GM23338 (cell line): ENCODE results near the gene TRIM59. TPM values are rescaled to one million over a fixed set of nuclear protein-coding genes. Genes with fewer than 3 reads are reported as not detected.

Experiments used
- ATAC-seq: fragments of 200-7000 bp; cut with Tn5 transposase; 3 replicates; pipeline ENCODE4 v1.9.1; 2020
- DNase-seq: peaks from one replicate; pipeline ENCODE4 v3.0.0-alpha.2; 2015; ENCODE audit warnings: low spot score
- H2AFZ ChIP-seq: fragments of 200-600 bp; sonication (generic); 2 replicates; pipeline ENCODE4 v1.8.0; 2016; ENCODE audit warnings: antibody characterized with exemption, mild to moderate bottlenecking, moderate library complexity
- H3F3A ChIP-seq: fragments of 200-600 bp; sonication (generic); replicated peaks from 2 replicates; pipeline ENCODE4 v1.8.0; 2017; ENCODE audit warnings: antibody characterized with exemption, mixed run types, low read depth
- H3K27ac ChIP-seq: fragments of 200-600 bp; sonication (generic); 2 replicates; pipeline ENCODE4 v1.6.1; 2016; ENCODE audit warnings: low read depth
- H3K27me3 ChIP-seq: fragments of 200-600 bp; sonication (generic); 2 replicates; pipeline ENCODE4 v1.8.0; 2016; ENCODE audit warnings: mild to moderate bottlenecking, mixed run types, moderate library complexity; ENCODE audit not compliant: insufficient read depth
- H3K36me3 ChIP-seq: fragments of 200-600 bp; sonication (generic); 2 replicates; pipeline ENCODE4 v1.8.0; 2016; ENCODE audit warnings: mild to moderate bottlenecking; ENCODE audit not compliant: insufficient read depth
- H3K4me1 ChIP-seq: fragments of 200-600 bp; sonication (generic); 2 replicates; pipeline ENCODE4 v1.8.0; 2016; ENCODE audit warnings: mild to moderate bottlenecking, moderate library complexity; ENCODE audit not compliant: insufficient read depth
- H3K4me2 ChIP-seq: fragments of 200-600 bp; sonication (generic); 2 replicates; pipeline ENCODE4 v1.7.1; 2017; ENCODE audit warnings: mixed run types
- H3K4me3 ChIP-seq: fragments of 200-600 bp; sonication (generic); 2 replicates; pipeline ENCODE4 v1.6.1; 2016; ENCODE audit warnings: mixed run types
- H3K79me2 ChIP-seq: fragments of 200-600 bp; sonication (generic); replicated peaks from 2 replicates; pipeline ENCODE4 v1.8.0; 2017; ENCODE audit warnings: mild to moderate bottlenecking; ENCODE audit not compliant: insufficient read depth
- H3K9me2 ChIP-seq: fragments of 200-600 bp; sonication (generic); 2 replicates; pipeline ENCODE4 v1.8.0; 2017; ENCODE audit not compliant: insufficient read depth
- H4K20me1 ChIP-seq: fragments of 200-600 bp; sonication (generic); replicated peaks from 2 replicates; pipeline ENCODE4 v1.8.0; 2017; ENCODE audit warnings: mild to moderate bottlenecking; ENCODE audit not compliant: insufficient read depth
- H3K27ac Mint-ChIP-seq: 2 replicates; pipeline ENCODE4 v1.8.0; 2020; ENCODE audit warnings: inconsistent platforms, mild to moderate bottlenecking, moderate library complexity, mixed read lengths
- H3K27me3 Mint-ChIP-seq: 3 replicates; pipeline ENCODE4 v1.8.0; 2022; ENCODE audit warnings: low read depth, mild to moderate bottlenecking, moderate library complexity, mixed read lengths, inconsistent platforms; ENCODE audit not compliant: insufficient read depth, poor library complexity
- H3K36me3 Mint-ChIP-seq: 3 replicates; pipeline ENCODE4 v1.8.0; 2021; ENCODE audit warnings: low read depth, mild to moderate bottlenecking, inconsistent platforms, moderate library complexity, mixed read lengths
- H3K4me1 Mint-ChIP-seq: 3 replicates; pipeline ENCODE4 v1.8.0; 2020; ENCODE audit warnings: mild to moderate bottlenecking, inconsistent platforms, mixed read lengths
- H3K4me3 Mint-ChIP-seq: 3 replicates; pipeline ENCODE4 v1.8.0; 2021; ENCODE audit warnings: moderate library complexity, mild to moderate bottlenecking, inconsistent platforms, mixed read lengths
- H3K9me3 Mint-ChIP-seq: 3 replicates; pipeline ENCODE4 v1.8.0; 2020; ENCODE audit warnings: moderate library complexity, mild to moderate bottlenecking, inconsistent platforms, mixed read lengths
- JUNB ChIP-seq: IDR thresholded peaks from one replicate; pipeline ENCODE4 v1.6.1; 2016; ENCODE audit warnings: antibody characterized with exemption; ENCODE audit not compliant: unreplicated experiment
- NANOG ChIP-seq: IDR thresholded peaks from 2 replicates; pipeline ENCODE4 v1.6.1; 2016; ENCODE audit warnings: antibody characterized with exemption, borderline replicate concordance
- POLR2AphosphoS5 ChIP-seq: IDR thresholded peaks from 2 replicates; pipeline ENCODE4 v1.6.1; 2016; ENCODE audit warnings: antibody characterized with exemption, low read depth
- STAT1 ChIP-seq: IDR thresholded peaks from one replicate; pipeline ENCODE4 v1.6.1; 2016; ENCODE audit warnings: antibody characterized with exemption; ENCODE audit not compliant: unreplicated experiment
- ZNF114 ChIP-seq: fragments of 250-450 bp; sonication (Bioruptor Pico); IDR thresholded peaks from 2 replicates; pipeline ENCODE4 v1.5.0; 2020; ENCODE audit warnings: mild to moderate bottlenecking, moderate library complexity
- ZNF331 ChIP-seq: fragments of 250-450 bp; sonication (Bioruptor Pico); IDR thresholded peaks from 2 replicates; pipeline ENCODE4 v1.5.0; 2020; ENCODE audit warnings: low read depth, mild to moderate bottlenecking, moderate library complexity
- polyA plus RNA-seq: library from polyadenylated mRNA; unstranded; fragments of >200 nt; fragmentation: Nextera tagmentation; extraction: Ambion mirVana; gene quantifications from 2 replicates; pipeline ENCODE4 v1.2.1, GENCODE V29; 2016
- total RNA-seq: library from RNA; depleted of rRNA; stranded (reverse); fragments of >200 nt; shearing (Covaris generic); gene quantifications from 2 replicates; pipeline ENCODE4 v1.2.3, GENCODE V29; 2014
- TF ChIP-seq, protein P1 (sequence below), 2 experiments: fragments of 200-600 bp in 1 of 2; sonication (generic) in 1 of 2; conservative IDR thresholded peaks; 2 replicates each; pipeline versions ENCODE4 v1.5.1 to v1.6.1; 2016 to 2017; ENCODE audit warnings: antibody characterized with exemption in 2 of 2, low read depth in 2 of 2, mild to moderate bottlenecking in 2 of 2, moderate library complexity in 1 of 2
- TF ChIP-seq, protein P2 (sequence below): IDR thresholded peaks from one replicate; pipeline ENCODE4 v1.6.1; 2018; ENCODE audit warnings: antibody characterized with exemption; ENCODE audit not compliant: unreplicated experiment

TRIM59 gene
- total and polyA plus RNA-seq, 2 experiments from 2014 or later: 46.2 to 98.6 TPM

DNA sequence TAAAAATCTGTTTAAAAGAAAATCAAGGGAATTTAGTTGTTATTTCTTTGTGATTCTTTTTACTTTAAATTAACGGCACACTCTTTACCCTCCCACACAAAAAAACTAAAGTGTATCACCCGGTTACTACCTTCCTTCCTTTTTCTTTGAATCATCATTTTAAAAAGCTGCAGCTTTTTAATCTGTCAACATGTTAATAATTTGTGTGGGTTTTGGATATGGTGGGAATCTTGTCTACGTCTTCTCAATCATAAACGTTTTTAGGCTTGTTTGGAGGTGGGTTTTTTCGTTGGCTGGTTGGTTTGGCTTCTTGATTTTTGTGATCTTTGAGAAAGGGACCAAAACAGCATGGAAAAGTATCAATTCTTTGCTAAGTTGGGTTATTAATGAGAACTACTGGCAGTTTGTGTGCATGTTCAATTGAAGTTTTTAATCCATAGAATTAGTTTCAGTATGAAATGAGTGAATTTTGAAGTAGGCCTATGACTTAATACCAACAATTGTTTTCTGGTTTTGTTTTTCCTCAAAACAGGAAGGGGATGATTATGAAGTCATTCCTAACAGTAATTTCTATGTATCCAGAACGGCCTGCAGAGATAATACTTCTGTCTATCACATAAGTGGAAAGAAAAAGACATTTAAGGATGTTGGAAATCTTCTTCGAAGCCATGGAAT, 45.7 kb downstream of the TRIM59 start:
- ATAC-seq: no peak
- Histone ChIP-seq H3K27me3 (no peaks in the 10 kb centered on the region), H3F3A (no peaks in the 10 kb centered on the region), H3K4me1 (peaks cover 14% of the 10 kb centered on the region; the same call in 1 of the 2 replicates), H3K9me2 (no peaks in the 10 kb centered on the region), H2AFZ (no peak overlapping the region), H3K4me2 (0 out of 2 replicates have a peak overlapping the region, but pooled peaks have one; percentile 81), H3K79me2 (peaks cover 85% of the 10 kb centered on the region), H3K4me3 (no peak overlapping the region), H4K20me1 (peaks cover 38% of the 10 kb centered on the region), H3K27ac (no peak overlapping the region; the same call in 1 of the 2 replicates), H3K36me3 (peaks cover 15% of the 10 kb centered on the region; the same call in 1 of the 2 replicates)
- no peak for DNase-seq
- H3K4me3 Mint-ChIP-seq: peak overlapping the region; percentile 50
- peak overlapping the region; percentile 82; the same call in 1 of the 2 replicates for H3K27ac Mint-ChIP-seq
- TF ChIP-seq, protein P1, sequence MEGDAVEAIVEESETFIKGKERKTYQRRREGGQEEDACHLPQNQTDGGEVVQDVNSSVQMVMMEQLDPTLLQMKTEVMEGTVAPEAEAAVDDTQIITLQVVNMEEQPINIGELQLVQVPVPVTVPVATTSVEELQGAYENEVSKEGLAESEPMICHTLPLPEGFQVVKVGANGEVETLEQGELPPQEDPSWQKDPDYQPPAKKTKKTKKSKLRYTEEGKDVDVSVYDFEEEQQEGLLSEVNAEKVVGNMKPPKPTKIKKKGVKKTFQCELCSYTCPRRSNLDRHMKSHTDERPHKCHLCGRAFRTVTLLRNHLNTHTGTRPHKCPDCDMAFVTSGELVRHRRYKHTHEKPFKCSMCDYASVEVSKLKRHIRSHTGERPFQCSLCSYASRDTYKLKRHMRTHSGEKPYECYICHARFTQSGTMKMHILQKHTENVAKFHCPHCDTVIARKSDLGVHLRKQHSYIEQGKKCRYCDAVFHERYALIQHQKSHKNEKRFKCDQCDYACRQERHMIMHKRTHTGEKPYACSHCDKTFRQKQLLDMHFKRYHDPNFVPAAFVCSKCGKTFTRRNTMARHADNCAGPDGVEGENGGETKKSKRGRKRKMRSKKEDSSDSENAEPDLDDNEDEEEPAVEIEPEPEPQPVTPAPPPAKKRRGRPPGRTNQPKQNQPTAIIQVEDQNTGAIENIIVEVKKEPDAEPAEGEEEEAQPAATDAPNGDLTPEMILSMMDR (conservative IDR thresholded peaks at IDR 0.05; ENCODE audit: low read depth in 2 of 2): no peak
- TF ChIP-seq JUNB: no peak
- H3K4me1 Mint-ChIP-seq: peaks cover 25% of the 10 kb centered on the region
- H3K9me3 Mint-ChIP-seq: peaks cover 4% of the 10 kb centered on the region; the same call in 1 of the 3 replicates
- H3K27me3 Mint-ChIP-seq: peaks cover 19% of the 10 kb centered on the region
- H3K36me3 Mint-ChIP-seq: peaks cover 53% of the 10 kb centered on the region

DNA sequence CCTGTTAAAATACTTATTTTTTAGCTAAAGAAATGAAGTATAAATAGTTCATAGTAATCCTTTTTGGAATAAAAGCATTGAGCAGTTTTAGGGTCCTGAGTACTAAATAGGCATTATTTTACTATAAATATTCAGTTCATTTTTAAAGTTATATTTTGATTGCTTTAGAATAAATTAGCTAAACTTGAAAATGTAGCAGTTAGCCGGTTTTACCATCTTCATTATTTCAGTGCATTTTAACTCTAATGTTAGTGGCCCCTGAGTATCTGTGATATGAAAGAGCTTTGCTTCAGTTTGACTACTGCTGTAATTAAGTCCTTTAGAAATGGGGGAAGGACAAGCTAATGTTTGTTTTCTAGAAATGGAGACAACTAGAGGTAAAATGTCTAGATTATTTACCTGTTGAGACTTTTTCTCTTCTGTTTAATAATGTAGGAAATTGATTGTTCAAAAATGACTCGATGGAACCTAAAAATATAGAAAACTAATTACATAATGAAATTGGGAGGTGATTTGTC, 46.5 kb downstream of the TRIM59 start:
- Histone ChIP-seq H3K4me1 (peaks cover 14% of the 10 kb centered on the region; the same call in 1 of the 2 replicates), H3K27ac (no peak overlapping the region), H3F3A (no peaks in the 10 kb centered on the region), H3K36me3 (peaks cover 15% of the 10 kb centered on the region; the same call in 1 of the 2 replicates), H3K4me3 (peak overlapping the region; percentile 60), H3K9me2 (no peaks in the 10 kb centered on the region), H2AFZ (no peak overlapping the region), H3K79me2 (peaks cover 83% of the 10 kb centered on the region), H4K20me1 (peaks cover 32% of the 10 kb centered on the region), H3K4me2 (peak overlapping the region; percentile 81), H3K27me3 (no peaks in the 10 kb centered on the region)
- no peak for DNase-seq
- no peak for TF ChIP-seq NANOG
- no peak for TF ChIP-seq STAT1
- TF ChIP-seq POLR2AphosphoS5: no peak
- no peak for TF ChIP-seq ZNF114 (CRISPR knock-in tag)
- no peak for TF ChIP-seq ZNF331 (CRISPR knock-in tag)
- TF ChIP-seq, protein P2, sequence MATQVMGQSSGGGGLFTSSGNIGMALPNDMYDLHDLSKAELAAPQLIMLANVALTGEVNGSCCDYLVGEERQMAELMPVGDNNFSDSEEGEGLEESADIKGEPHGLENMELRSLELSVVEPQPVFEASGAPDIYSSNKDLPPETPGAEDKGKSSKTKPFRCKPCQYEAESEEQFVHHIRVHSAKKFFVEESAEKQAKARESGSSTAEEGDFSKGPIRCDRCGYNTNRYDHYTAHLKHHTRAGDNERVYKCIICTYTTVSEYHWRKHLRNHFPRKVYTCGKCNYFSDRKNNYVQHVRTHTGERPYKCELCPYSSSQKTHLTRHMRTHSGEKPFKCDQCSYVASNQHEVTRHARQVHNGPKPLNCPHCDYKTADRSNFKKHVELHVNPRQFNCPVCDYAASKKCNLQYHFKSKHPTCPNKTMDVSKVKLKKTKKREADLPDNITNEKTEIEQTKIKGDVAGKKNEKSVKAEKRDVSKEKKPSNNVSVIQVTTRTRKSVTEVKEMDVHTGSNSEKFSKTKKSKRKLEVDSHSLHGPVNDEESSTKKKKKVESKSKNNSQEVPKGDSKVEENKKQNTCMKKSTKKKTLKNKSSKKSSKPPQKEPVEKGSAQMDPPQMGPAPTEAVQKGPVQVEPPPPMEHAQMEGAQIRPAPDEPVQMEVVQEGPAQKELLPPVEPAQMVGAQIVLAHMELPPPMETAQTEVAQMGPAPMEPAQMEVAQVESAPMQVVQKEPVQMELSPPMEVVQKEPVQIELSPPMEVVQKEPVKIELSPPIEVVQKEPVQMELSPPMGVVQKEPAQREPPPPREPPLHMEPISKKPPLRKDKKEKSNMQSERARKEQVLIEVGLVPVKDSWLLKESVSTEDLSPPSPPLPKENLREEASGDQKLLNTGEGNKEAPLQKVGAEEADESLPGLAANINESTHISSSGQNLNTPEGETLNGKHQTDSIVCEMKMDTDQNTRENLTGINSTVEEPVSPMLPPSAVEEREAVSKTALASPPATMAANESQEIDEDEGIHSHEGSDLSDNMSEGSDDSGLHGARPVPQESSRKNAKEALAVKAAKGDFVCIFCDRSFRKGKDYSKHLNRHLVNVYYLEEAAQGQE: no peak
- H3K27ac Mint-ChIP-seq: peak overlapping the region; percentile 65; the same call in 1 of the 2 replicates
- peaks cover 46% of the 10 kb centered on the region for H3K36me3 Mint-ChIP-seq
- H3K4me1 Mint-ChIP-seq: peaks cover 25% of the 10 kb centered on the region
- no peak for ATAC-seq
- H3K4me3 Mint-ChIP-seq: peak overlapping the region; percentile 98
- H3K9me3 Mint-ChIP-seq: peaks cover 4% of the 10 kb centered on the region; the same call in 1 of the 3 replicates
- H3K27me3 Mint-ChIP-seq: peaks cover 21% of the 10 kb centered on the region
